ENCODE measurements around the gene SGMS2.
"Not testable (repeated sequence)": the region's sequence is repeated elsewhere in the genome, so short reads cannot be mapped to it uniquely, and the experiment has no call there.

The SGMS2 gene

GRCh38 chr4:107866726-107867125 lies 42.0 kb downstream of the SGMS2 start:
- no peak for DNase-seq (ENCODE audit: low spot score)

DNA sequence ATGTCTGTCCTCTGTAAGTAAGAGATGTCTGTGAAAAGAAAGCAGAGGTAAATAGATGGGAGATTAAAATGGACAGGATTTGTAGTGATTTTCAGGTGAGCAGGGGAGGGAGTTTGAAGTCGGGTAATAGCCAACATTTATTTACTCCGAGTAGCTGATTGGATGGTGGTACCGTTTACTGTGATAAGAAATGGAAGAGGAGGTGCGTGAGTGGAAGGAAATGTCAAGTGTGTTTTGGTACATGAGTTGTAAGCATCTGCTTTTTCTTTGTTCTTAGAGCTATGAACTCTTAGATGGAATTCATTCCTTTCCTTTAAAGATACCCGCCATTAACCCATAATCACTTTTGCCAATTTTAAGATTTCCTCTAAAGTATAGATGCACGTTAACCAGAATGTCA lies 45.5 kb downstream of the SGMS2 start:
- no peak for DNase-seq (ENCODE audit: low spot score)

DNA sequence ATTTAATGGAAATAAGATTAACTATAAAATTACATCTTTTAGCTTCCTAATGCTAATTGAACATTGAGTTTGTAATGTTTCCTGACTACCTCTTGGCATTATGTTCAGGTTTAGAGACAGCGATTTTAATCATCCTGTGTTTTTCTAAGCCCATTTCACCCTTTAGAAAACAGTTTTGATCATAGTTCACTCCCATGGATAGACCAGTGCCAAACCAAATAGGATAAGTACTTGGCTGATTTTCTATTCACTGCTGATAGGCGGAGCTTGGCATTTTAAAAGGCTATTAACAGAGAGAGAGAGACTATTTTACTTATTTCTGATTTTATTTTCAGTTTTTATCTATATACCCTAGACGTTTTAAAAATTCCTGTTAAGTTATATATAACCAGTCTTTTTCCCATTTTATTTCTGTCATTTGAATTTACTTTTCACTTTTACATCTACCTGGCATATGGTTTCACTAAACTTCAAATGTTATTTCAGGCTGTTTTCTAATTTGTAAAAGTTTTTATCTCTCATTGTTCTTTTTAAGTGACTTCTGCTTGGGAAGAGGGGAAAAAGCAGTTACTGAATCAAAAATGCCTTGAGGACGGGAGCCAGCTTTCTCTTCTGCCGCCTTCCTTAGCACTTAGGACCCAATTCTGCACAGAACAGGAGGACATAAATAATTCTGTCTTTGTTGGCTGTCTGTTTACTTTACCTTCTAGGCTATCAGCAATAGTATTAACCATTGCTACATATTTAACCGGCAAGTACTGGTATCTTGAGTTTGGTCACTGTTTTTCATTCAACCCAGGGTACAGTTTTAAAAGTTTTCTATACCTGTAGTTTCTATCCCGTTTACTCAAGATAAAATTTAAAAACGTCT lies 46.4 kb downstream of the SGMS2 start:
- DNase-seq (ENCODE audit: low spot score), result no peak

DNA sequence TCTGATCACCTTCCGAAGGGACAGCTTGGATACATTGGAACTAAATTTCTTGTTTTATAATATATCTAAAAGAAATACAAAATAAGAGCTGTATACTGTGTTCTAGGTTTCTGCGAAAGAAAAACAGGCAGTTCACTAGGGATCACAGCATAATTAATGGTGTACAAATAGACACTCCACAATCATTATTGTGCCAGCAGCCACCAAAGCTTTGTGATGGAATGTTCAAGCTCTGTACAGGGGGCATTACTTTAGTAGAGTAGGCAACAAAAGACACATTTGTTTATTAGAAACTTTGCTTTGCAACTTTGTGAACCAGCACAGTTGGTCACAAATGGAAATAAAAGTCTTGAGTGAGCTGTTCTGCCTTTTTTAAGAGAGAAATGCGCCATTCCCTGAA lies 49.3 kb downstream of the SGMS2 start:
- no peak for DNase-seq (ENCODE audit: low spot score)

GRCh38 chr4:107876099-107876498 lies 51.4 kb downstream of the SGMS2 start:
- no peak for DNase-seq (ENCODE audit: low spot score)

DNA sequence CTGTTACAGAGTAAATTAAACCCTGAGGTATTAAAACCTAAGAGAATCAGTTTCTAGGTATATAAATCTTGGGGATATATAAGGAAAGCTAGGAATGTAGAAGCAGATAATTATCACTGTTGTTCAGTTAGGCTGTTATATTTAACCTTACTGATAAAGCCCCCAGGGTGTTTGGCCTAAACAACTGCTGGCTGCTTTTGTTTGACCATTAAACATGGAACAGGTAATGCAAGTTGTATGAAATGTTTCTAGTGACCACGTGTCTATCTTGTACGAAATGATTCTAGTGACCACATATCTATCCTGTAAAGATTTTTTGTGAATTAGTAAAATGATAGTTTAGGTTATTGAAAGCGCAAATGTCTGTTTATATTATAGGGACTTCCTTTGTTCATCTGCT lies 52.6 kb downstream of the SGMS2 start:
- no peak for DNase-seq (ENCODE audit: low spot score)

DNA sequence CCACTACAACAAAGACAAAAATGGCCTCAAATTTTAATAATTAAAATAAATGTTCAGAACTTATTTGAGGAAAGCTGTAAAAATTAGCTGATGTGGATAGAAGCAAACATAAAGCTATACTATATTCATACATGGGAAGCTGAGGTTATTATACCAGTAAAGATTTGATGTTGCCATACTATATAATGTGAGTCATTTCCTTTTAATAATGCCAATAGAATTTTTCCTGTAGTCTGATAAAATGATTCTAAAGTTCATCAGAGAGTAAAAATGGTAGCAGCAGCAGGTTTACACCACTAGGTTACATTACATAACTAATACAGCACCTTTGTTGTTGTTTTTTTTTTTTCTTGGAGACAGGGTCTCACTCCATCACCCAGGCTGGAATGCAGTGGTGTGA lies 61.1 kb downstream of the SGMS2 start:
- no peak for DNase-seq (ENCODE audit: low spot score)

DNA sequence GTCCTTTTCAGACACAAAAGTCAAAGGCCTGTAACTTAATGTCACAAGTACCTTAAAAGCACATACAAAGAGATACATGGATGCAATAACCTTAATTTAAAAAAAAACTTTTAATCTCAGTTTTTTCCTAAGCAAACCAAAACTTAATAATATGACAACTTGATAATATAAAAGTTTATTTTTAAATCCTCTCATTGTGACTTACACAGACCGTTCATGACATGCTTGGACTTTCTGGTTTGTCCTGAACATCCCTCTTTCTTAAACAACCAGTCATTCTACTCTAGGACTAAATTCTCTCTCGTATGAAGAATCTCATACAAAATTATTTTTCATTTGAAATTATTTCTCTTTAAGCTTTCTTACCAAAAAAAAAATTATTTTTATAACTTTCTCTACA lies 63.5 kb downstream of the SGMS2 start:
- no peak for DNase-seq (ENCODE audit: low spot score)

DNA sequence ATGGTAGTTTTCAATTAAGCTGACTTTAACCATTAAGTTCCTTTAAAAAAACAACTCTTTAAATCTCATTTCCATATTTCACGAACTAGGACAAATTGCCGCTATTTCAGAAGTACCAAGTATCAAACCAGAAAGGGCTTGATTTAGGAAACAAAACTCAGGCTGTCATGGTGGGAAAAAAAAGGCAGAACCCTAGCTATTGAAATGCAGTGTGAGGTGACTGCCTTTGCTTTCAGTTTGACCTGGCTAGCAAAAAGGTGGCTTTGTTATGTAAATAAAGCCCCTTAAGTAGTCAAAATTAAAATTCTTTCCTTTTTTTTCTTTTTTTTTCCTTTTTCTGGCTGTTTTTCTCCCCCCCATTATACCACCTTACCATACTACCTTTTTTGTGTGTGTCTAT lies 66.0 kb downstream of the SGMS2 start:
- no peak for DNase-seq (ENCODE audit: low spot score)

- no peak for DNase-seq (ENCODE audit: low spot score)
Observed at GRCh38 chr4:107891299-107891698, 66.6 kb downstream of the SGMS2 start.

DNA sequence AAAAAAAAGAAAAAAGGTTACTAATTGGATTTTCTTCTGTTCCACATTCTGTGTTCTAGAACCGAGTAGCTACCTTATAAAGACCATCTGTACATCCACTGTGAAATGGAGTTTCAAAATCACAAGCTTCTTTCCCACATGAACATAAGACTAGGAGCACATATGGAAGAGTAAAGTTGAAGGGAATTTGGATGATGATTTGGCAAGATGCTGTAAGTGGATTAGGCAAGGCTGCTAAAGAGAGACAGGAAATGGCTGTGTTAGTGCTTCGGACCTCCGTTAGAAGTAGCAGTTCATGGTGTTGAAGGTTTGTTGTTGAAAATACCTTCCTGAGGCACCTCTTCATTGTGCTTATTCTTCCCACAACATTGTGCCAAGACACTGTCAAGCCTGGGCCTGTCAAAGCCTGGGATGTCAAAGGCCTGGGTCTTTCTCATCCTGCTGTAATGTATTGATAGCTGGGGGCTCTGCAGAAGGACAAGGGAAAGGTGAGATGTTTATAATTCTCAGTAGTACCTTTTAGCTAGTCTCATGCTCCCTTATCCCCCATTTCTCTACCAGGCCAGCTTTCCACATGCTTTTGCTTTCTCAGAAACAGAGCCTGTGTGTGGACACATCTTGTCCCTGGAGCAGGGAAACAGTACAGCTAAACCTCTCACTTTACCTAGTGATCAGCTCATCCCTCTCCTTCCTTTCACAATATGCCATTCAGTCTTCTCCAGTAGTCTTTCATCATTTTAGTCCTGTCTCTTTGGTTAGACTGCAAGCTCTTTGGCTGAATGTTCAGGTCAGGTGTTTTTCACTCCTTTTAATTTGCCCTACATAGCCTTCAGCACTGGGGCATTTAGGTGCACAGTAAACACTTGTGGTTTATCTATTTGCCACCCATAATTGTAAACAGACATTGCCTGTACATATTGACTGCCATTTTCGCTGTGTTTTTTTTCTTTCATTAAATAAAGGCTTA lies 68.7 kb downstream of the SGMS2 start:
- no peak for DNase-seq (ENCODE audit: low spot score)

DNA sequence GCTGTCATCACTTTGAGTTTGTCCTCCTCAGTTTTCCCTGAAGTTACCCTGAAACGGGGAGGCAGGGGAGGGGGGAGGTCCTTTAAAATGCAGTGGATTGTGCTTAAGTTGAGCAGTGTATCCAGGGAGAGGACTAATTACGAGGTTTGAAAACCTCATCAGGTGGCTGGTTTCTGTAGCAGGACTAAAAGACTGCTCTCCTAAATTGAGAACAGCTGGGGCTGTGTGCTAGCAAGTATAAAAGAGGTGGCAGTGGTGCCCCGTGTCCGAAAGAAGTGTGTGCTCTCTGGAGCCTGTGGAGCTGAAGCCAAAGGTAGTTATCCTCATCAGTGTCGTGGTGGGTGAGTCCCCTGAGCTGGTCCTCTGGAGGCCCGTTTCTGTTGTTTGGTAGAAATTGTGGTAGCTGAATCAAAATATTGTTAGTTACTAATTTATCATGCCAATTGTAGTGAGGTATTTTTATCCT lies 69.4 kb downstream of the SGMS2 start:
- no peak for DNase-seq (ENCODE audit: low spot score)

DNA sequence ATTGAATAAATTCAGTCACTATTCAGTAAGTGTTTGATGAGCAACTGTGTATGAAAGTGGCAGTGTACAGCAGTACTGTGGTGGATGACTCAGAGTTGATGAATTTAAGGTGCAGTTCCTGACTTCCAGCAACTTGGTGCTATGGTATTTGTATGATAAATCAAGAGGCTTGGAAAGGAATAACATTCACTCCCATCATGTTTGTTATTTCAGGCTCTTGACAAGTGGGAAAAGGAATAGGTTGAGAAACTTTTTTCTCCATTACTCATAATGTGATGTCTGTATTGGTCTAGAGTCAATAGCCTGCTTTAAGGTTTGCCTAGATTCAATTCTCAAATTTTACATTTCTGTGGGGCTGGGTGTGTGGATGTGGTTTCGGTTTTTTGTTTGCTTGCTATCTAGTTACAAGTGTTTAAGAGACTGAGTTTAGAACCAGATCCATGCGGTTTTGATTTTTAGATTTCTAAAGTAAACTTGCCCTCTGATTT lies 71.5 kb downstream of the SGMS2 start:
- DNase-seq (ENCODE audit: low spot score), result no peak

GRCh38 chr4:107896646-107897045 lies 71.9 kb downstream of the SGMS2 start:
- DNase-seq (ENCODE audit: low spot score), result no peak

DNA sequence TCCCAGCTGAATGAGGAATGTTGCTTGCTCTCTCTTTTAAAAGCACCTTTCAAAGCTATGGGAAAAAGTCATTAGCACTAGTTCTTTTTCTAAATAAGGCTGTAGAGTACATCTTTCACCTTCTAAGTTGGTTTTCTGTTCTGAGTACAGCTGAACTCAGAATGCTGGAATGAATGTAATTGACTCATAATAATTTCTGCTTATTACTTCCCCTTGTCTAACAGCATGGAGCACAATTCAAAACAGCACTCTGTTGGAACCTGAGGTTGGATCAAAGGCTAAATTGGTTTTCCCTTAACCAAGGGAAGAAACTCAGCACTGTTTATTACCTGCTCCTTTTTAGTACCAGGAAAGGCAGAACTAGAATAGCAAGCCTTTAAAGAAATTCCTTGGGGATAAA lies 73.1 kb downstream of the SGMS2 start:
- no peak for DNase-seq (ENCODE audit: low spot score)

- no peak for DNase-seq (ENCODE audit: low spot score)
Observed at GRCh38 chr4:107900067-107900466, 75.3 kb downstream of the SGMS2 start.

DNA sequence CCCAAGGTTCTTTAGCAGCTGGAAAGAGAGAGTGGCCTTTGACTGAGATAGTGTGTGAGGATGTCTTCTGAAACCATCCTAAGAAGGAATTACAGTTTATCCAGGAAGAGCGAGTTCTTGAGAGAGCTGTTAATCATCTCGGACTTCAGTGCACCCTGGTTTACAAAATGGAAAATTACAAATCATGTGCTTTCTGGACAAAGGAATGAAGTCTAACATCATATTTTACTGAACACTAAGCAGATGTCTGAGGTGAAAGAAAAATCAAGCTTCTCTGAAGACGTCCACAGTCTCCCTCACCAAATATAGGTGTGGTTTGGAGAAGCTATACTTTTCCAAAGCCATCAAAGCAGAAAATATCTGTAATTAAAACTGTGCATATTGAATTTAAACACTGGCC lies 75.8 kb downstream of the SGMS2 start:
- DNase-seq (ENCODE audit: low spot score), result no peak

DNA sequence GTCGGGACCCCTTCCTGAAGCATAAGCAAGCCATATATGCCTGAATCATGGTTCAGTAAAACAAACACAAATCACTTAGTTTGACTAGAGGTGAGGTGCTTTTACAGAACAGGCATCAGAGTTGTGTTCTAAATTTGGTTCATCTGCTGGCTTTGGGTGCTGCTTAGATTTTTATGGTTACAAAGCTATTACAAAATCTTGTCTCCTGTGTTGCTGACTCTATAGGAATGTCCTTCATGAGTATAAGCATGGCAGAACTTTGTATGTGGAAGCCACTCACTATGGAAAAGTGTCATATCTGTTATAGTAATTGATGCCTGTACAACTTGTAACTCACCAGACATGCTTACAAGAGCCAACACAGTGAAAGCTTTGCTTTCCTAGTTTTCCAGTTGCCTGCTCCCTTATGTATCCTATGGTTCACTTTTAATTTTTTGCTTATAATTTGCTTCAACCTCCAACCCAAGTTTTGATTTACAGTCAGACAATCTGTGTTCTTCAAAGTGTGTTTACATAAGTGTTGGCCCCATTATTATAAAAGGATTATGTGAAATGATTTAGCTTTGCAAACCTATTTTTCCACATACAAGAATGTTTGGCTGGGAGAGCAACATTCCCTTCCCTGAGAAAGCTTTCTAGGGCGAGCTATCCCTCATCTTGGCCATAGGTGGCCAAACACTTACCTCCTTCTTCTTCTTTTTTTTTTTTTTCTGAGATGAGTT lies 76.6 kb downstream of the SGMS2 start:
- DNase-seq (ENCODE audit: low spot score), result no peak

- DNase-seq (ENCODE audit: low spot score), result no peak
Observed at GRCh38 chr4:107902715-107903114, 78.0 kb downstream of the SGMS2 start.

- DNase-seq (ENCODE audit: low spot score), result not testable (repeated sequence)
Observed at GRCh38 chr4:107905082-107905481, 80.3 kb downstream of the SGMS2 start.

GRCh38 chr4:107906458-107907100 lies 81.8 kb downstream of the SGMS2 start:
- no peak for DNase-seq (ENCODE audit: low spot score)

GRCh38 chr4:107908377-107908776 lies 83.6 kb downstream of the SGMS2 start:
- no peak for DNase-seq (ENCODE audit: low spot score)
